Large intestine (tissue), 3 donors: ENCODE measurements around the gene BOC. TPM values are rescaled to one million over a fixed set of nuclear protein-coding genes. Genes with fewer than 3 reads are reported as not detected.

Source experiments
- DNase-seq, 2 donors: peaks; one replicate each; pipeline versions ENCODE4 v3.0.0 to v3.0.0-alpha.2; 2013
- H3K27ac ChIP-seq: one replicate; pipeline ENCODE4 v1.5.1; 2013; ENCODE audit warnings: low read length
- H3K27me3 ChIP-seq: 2 replicates; pipeline ENCODE4 v1.6.1; 2013; ENCODE audit warnings: low read length; ENCODE audit not compliant: control insufficient read depth, insufficient read depth
- H3K36me3 ChIP-seq: 2 replicates; pipeline ENCODE4 v1.6.1; 2013; ENCODE audit warnings: low read length; ENCODE audit not compliant: control insufficient read depth, insufficient read depth
- H3K4me1 ChIP-seq: one replicate; pipeline ENCODE4 v1.6.1; 2013; ENCODE audit warnings: low read length; ENCODE audit not compliant: control insufficient read depth, insufficient read depth
- H3K4me3 ChIP-seq: one replicate; pipeline ENCODE4 v1.5.1; 2013; ENCODE audit warnings: low read length
- H3K9me3 ChIP-seq: one replicate; pipeline ENCODE4 v1.6.1; 2013; ENCODE audit warnings: mild to moderate bottlenecking, low read depth, low read length, moderate library complexity; ENCODE audit not compliant: control insufficient read depth
- WGBS: methylation state at CpG from one replicate; pipeline ENCODE4 v1.1.5; 2013; ENCODE audit warnings: low lambda C conversion rate; ENCODE audit not compliant: insufficient coverage; 5-methylcytosine and 5-hydroxymethylcytosine counted together
- polyA plus RNA-seq: library from polyadenylated mRNA; unstranded; fragments of 120-200 nt; gene quantifications from one replicate; pipeline ENCODE4 v1.2.1, GENCODE V29; 2013

Gene BOC
- polyA plus RNA-seq, 1 donor, result 14.7 TPM

DNA sequence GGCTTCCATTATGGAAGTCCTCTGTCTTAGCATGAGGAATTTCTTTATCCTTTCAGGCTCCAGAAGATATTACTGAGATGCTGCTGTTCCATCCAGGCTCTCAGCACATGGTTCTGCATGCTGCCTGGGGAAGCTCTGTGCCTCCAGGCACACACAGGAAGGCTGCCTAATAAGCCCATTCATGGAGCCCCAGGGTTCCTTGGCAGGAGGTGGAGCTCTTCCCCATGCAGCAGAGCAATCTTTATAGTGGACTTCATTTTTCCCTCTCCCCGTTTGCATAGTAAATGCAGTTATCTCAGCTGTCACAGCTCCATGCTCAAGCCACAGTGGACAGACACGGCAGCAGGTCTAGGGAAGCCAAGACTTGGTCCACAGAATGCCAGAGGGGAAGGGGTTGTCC lies 57.6 kb downstream of the BOC start:
- Histone ChIP-seq H3K4me1 (no peaks in the 10 kb centered on the region), H3K9me3 (no peaks in the 10 kb centered on the region)
- WGBS, result no CpG with 5 or more reads among the region's 2 CpGs

DNA sequence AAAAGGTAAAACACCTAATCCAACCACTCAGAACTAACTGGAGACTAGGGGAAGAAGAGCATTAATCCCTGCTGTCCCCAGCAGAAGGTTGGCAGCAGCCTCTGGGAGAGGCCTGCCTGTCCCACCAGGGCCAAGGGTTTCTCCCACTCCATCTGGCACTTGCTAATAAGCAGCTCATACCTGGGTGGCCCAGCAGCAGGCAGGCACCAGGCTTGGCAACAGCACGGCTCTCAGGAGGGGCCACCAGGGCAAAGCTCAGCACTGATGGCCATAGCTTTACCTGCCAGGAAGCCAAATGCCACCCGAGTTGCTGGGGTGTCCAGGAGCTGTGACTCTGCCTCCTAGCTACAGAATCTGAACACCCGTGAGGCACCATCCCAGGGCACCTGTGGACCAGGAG lies 58.3 kb downstream of the BOC start:
- H3K4me3 ChIP-seq, result no peak overlapping the region
- H3K36me3 ChIP-seq, result peaks cover 30% of the 10 kb centered on the region
- no peaks in the 10 kb centered on the region for H3K4me1 ChIP-seq
- H3K27ac ChIP-seq, result no peak overlapping the region
- no peaks in the 10 kb centered on the region for H3K9me3 ChIP-seq
- no CpG with 5 or more reads among the region's 3 CpGs for WGBS
- peak in 1 of 2 donors; percentile 17 for DNase-seq
- peaks cover 4% of the 10 kb centered on the region for H3K27me3 ChIP-seq

More for the DNA sequence above, 57.6 kb downstream of the BOC start:
- Histone ChIP-seq H3K4me3 (no peak overlapping the region), H3K27me3 (peaks cover 4% of the 10 kb centered on the region), H3K36me3 (peaks cover 28% of the 10 kb centered on the region), H3K27ac (no peak overlapping the region)
- no peak for DNase-seq

DNA sequence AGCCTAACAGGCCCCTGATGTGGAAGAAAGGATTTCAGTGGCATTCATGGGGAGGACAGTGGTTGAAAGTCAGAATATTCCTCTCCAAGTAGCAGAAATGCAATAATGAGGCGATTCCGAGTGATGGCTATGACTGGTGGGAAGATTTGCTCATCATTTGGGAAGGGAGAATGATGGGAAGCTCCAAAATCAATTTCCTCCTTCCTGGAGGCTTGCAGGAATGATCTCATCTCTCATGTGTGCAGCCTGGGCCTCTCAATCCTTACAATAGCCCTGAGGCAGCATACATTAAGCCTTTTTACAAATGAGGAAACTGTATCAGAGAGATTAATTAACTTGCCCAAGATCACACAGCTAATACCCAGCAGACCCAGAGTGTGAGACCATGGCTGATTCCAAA lies 58.7 kb downstream of the BOC start:
- Histone ChIP-seq H3K9me3 (no peaks in the 10 kb centered on the region), H3K4me3 (no peak overlapping the region), H3K27me3 (peaks cover 4% of the 10 kb centered on the region), H3K27ac (no peak overlapping the region), H3K4me1 (no peaks in the 10 kb centered on the region), H3K36me3 (peaks cover 34% of the 10 kb centered on the region)
- WGBS, result 92% methylated on average over 2 of the region's 2 CpGs
- DNase-seq, result no peak

GRCh38 chr3:113270786-113271185 lies 59.4 kb downstream of the BOC start:
- peaks cover 4% of the 10 kb centered on the region for H3K27me3 ChIP-seq
- DNase-seq, result no peak
- H3K9me3 ChIP-seq, result no peaks in the 10 kb centered on the region
- no peak overlapping the region for H3K27ac ChIP-seq
- no peak overlapping the region for H3K4me3 ChIP-seq
- H3K36me3 ChIP-seq, result peaks cover 34% of the 10 kb centered on the region
- no CpG with 5 or more reads among the region's 9 CpGs for WGBS
- H3K4me1 ChIP-seq, result no peaks in the 10 kb centered on the region

GRCh38 chr3:113271189-113271588 lies 59.8 kb downstream of the BOC start:
- no peak overlapping the region for H3K4me3 ChIP-seq
- H3K27ac ChIP-seq, result no peak overlapping the region
- H3K9me3 ChIP-seq, result no peaks in the 10 kb centered on the region
- no peaks in the 10 kb centered on the region for H3K4me1 ChIP-seq
- no peak for DNase-seq
- H3K36me3 ChIP-seq, result peaks cover 34% of the 10 kb centered on the region
- no CpG with 5 or more reads among the region's 9 CpGs for WGBS
- peaks cover 4% of the 10 kb centered on the region for H3K27me3 ChIP-seq

- peaks cover 4% of the 10 kb centered on the region for H3K27me3 ChIP-seq
- H3K9me3 ChIP-seq, result no peaks in the 10 kb centered on the region
- no peaks in the 10 kb centered on the region for H3K4me1 ChIP-seq
- 100% methylated on average over 1 of the region's 9 CpGs for WGBS
- H3K27ac ChIP-seq, result no peak overlapping the region
- peaks cover 32% of the 10 kb centered on the region for H3K36me3 ChIP-seq
- DNase-seq, result no peak
- H3K4me3 ChIP-seq, result no peak overlapping the region
Measured at GRCh38 chr3:113271594-113272384, 60.4 kb downstream of the BOC start.

GRCh38 chr3:113272385-113272779 lies 61.0 kb downstream of the BOC start:
- no peak for DNase-seq
- H3K9me3 ChIP-seq, result no peaks in the 10 kb centered on the region
- WGBS, result no CpG with 5 or more reads among the region's 13 CpGs
- no peak overlapping the region for H3K27ac ChIP-seq
- no peak overlapping the region for H3K4me3 ChIP-seq
- no peaks in the 10 kb centered on the region for H3K4me1 ChIP-seq
- H3K27me3 ChIP-seq, result peaks cover 4% of the 10 kb centered on the region
- peaks cover 32% of the 10 kb centered on the region for H3K36me3 ChIP-seq

GRCh38 chr3:113273011-113273410 lies 61.7 kb downstream of the BOC start:
- no peak overlapping the region for H3K4me3 ChIP-seq
- H3K27me3 ChIP-seq, result peaks cover 4% of the 10 kb centered on the region
- H3K27ac ChIP-seq, result no peak overlapping the region
- WGBS, result no CpG with 5 or more reads among the region's 15 CpGs
- no peak for DNase-seq
- H3K36me3 ChIP-seq, result peaks cover 33% of the 10 kb centered on the region
- H3K9me3 ChIP-seq, result no peaks in the 10 kb centered on the region
- no peaks in the 10 kb centered on the region for H3K4me1 ChIP-seq

DNA sequence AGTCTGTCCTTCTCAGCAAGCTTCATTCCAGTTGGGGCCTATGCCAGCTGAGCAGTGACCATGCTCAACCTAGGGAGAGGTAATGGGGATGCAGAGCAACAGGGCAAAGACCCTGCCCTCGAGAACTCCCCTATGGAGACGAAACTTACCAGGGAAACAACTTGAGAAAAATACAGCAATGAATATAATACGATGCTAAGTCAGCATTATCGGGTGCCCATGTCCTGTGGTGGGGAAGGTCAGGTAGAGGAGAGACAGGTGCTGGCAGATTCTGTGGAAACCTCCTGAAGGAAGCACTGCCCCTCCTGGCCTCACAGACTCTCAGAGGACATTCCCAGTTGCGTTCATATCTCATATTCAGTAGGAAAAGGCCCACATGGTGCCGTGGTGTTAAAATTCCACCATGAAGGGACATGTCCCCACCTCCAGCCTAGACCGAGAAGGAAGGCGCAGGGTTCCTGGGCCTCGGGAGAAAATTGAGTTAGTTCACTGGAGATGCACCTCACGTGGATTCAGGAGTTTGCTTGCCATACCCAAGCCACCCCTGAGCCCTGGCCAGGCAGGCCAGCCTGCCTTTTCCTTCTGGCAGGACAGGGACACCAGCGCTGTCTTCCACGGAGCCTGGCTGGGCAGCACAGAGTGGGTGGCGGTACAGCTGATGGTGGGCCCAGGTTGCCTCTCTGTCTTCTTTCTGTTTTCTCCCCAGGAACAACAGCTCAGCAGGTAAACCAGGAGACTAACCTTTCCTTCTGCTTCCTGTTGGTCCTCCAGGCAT lies 62.4 kb downstream of the BOC start:
- H3K36me3 ChIP-seq, result peaks cover 33% of the 10 kb centered on the region
- no peak for DNase-seq
- no peaks in the 10 kb centered on the region for H3K9me3 ChIP-seq
- no peak overlapping the region for H3K27ac ChIP-seq
- WGBS, result no CpG with 5 or more reads among the region's 13 CpGs
- H3K27me3 ChIP-seq, result peaks cover 2% of the 10 kb centered on the region
- no peak overlapping the region for H3K4me3 ChIP-seq
- no peaks in the 10 kb centered on the region for H3K4me1 ChIP-seq

- 90% methylated on average over 2 of the region's 20 CpGs for WGBS
- DNase-seq, result no peak
- peaks cover 35% of the 10 kb centered on the region for H3K36me3 ChIP-seq
- H3K27me3 ChIP-seq, result peaks cover 2% of the 10 kb centered on the region
- no peak overlapping the region for H3K27ac ChIP-seq
- no peaks in the 10 kb centered on the region for H3K9me3 ChIP-seq
- no peaks in the 10 kb centered on the region for H3K4me1 ChIP-seq
- no peak overlapping the region for H3K4me3 ChIP-seq
Measured at GRCh38 chr3:113274425-113275257, 63.3 kb downstream of the BOC start.
